KOPT-K1 (cell line): ENCODE results near the gene MSANTD3.

ENCODE experiments used
- H3K27ac ChIP-seq: fragments of 200-600 bp; sonication (generic); 2 replicates; pipeline ENCODE4 v1.5.1; 2016; ENCODE audit warnings: antibody characterized with exemption, mild to moderate bottlenecking, low read depth, low read length; ENCODE audit not compliant: poor library complexity, severe bottlenecking
- H3K36me3 ChIP-seq: fragments of 200-600 bp; sonication (generic); 2 replicates; pipeline ENCODE4 v1.5.1; 2017; ENCODE audit warnings: antibody characterized with exemption, mild to moderate bottlenecking, low read length, moderate library complexity; ENCODE audit not compliant: insufficient read depth
- H3K9me3 ChIP-seq: fragments of 200-600 bp; sonication (generic); 2 replicates; pipeline ENCODE4 v1.5.1; 2017; ENCODE audit warnings: antibody characterized with exemption, low read length, mild to moderate bottlenecking; ENCODE audit not compliant: insufficient read depth, poor library complexity, severe bottlenecking

The MSANTD3 gene

GRCh38 chr9:100499460-100499859 lies 72.5 kb downstream of the MSANTD3 start:
- H3K36me3 ChIP-seq: no peaks in the 10 kb centered on the region
- H3K9me3 ChIP-seq: no peaks in the 10 kb centered on the region
- no peak overlapping the region for H3K27ac ChIP-seq

- Histone ChIP-seq H3K27ac (no peak overlapping the region), H3K36me3 (no peaks in the 10 kb centered on the region), H3K9me3 (no peaks in the 10 kb centered on the region)
Measured at GRCh38 chr9:100499866-100500265, 72.9 kb downstream of the MSANTD3 start.
